HG02623 (cell line): ENCODE data around the gene CHCHD5.

ENCODE experiments used
- ATAC-seq: cut with Tn5 transposase; IDR thresholded peaks from one replicate; pipeline ENCODE4 v1.9.1; 2021; ENCODE audit warnings: moderate library complexity; ENCODE audit not compliant: unreplicated experiment

Gene CHCHD5

GRCh38 chr2:112623913-112624777, 39.7 kb downstream of the CHCHD5 start:
- ATAC-seq = peak; percentile 51

- ATAC-seq = no peak
Observed at GRCh38 chr2:112625474-112626114, 41.2 kb downstream of the CHCHD5 start.

GRCh38 chr2:112626604-112627059, 42.2 kb downstream of the CHCHD5 start:
- no peak for ATAC-seq

- no peak for ATAC-seq
Observed at GRCh38 chr2:112627060-112628040, 42.9 kb downstream of the CHCHD5 start.

GRCh38 chr2:112629224-112629623, 44.8 kb downstream of the CHCHD5 start:
- ATAC-seq = no peak

- ATAC-seq = no peak
Observed at GRCh38 chr2:112629823-112630222, 45.4 kb downstream of the CHCHD5 start.

GRCh38 chr2:112630268-112630667, 45.9 kb downstream of the CHCHD5 start:
- no peak for ATAC-seq

- ATAC-seq = no peak
Observed at GRCh38 chr2:112633708-112634107, 49.3 kb downstream of the CHCHD5 start.

GRCh38 chr2:112634153-112634873, 49.9 kb downstream of the CHCHD5 start:
- no peak for ATAC-seq

- no peak for ATAC-seq
Observed at GRCh38 chr2:112634874-112635157, 50.4 kb downstream of the CHCHD5 start.

GRCh38 chr2:112636605-112637288, 52.3 kb downstream of the CHCHD5 start:
- ATAC-seq = peak; percentile 92

- ATAC-seq = no peak
Observed at GRCh38 chr2:112637289-112637660, 52.9 kb downstream of the CHCHD5 start.
